CD4-positive, CD25-positive, alpha-beta regulatory T cell (primary cell): ENCODE data around the gene DAGLB. TPM values are rescaled to one million over a fixed set of nuclear protein-coding genes. Genes with fewer than 3 reads are reported as not detected.
A peak's percentile ranks its signal among the peaks of the same experiment; 100 is the strongest.

Experiments used
- ATAC-seq, 2 donors: fragments of 150-1000 bp; cut with Tn5 transposase; one replicate each; pipeline ENCODE4 v1.10.0; 2021; ENCODE audit warnings: low read depth in 2 of 2, moderate number of reproducible peaks in 2 of 2, moderate library complexity in 1 of 2
- DNase-seq, 3 donors: peaks; one replicate each; pipeline versions ENCODE4 v3.0.0 to v3.0.0-alpha.2; 2012 to 2022; ENCODE audit warnings: mixed read lengths in 1 of 3
- H3K27ac ChIP-seq: one replicate; pipeline ENCODE4 v1.7.0; 2013; ENCODE audit warnings: mild to moderate bottlenecking, low read length; ENCODE audit not compliant: insufficient read depth, poor library complexity, severe bottlenecking
- H3K27me3 ChIP-seq: one replicate; pipeline ENCODE4 v1.7.0; 2013; ENCODE audit warnings: low read length; ENCODE audit not compliant: control insufficient read depth, insufficient read depth
- H3K36me3 ChIP-seq: one replicate; pipeline ENCODE4 v1.7.0; 2013; ENCODE audit warnings: mild to moderate bottlenecking, low read length, moderate library complexity; ENCODE audit not compliant: control insufficient read depth, insufficient read depth
- H3K4me1 ChIP-seq: 2 replicates; pipeline ENCODE4 v1.7.0; 2013; ENCODE audit warnings: mild to moderate bottlenecking, low read length; ENCODE audit not compliant: insufficient read depth, control insufficient read depth, poor library complexity, severe bottlenecking
- H3K4me3 ChIP-seq: one replicate; pipeline ENCODE4 v1.7.0; 2013; ENCODE audit warnings: low read depth, mild to moderate bottlenecking, low read length, moderate library complexity
- H3K9me3 ChIP-seq, 2 experiments: 1 replicate in 1 of 2; 2 replicates in 1 of 2; pipeline ENCODE4 v1.7.0; 2013; ENCODE audit warnings: low read length in 2 of 2, mild to moderate bottlenecking in 1 of 2, moderate library complexity in 1 of 2; ENCODE audit not compliant: control insufficient read depth in 2 of 2
- H3K27ac Mint-ChIP-seq, 3 donors: one replicate each; pipeline ENCODE4 v1.8.0; 2020 to 2022; ENCODE audit warnings: mild to moderate bottlenecking in 3 of 3, mixed read lengths in 3 of 3, moderate library complexity in 2 of 3
- H3K27me3 Mint-ChIP-seq: one replicate; pipeline ENCODE4 v1.8.0; 2022; ENCODE audit warnings: mild to moderate bottlenecking, mixed read lengths
- H3K36me3 Mint-ChIP-seq: one replicate; pipeline ENCODE4 v1.8.0; 2020; ENCODE audit warnings: mixed read lengths
- H3K4me1 Mint-ChIP-seq, 4 donors: one replicate each; pipeline ENCODE4 v1.8.0; 2020 to 2022; ENCODE audit warnings: mixed read lengths in 4 of 4, mild to moderate bottlenecking in 1 of 4
- H3K4me3 Mint-ChIP-seq, 4 donors: one replicate each; pipeline ENCODE4 v1.8.0; 2020 to 2022; ENCODE audit warnings: mild to moderate bottlenecking in 4 of 4, mixed read lengths in 4 of 4, moderate library complexity in 3 of 4
- H3K9me3 Mint-ChIP-seq, 7 donors: one replicate each; pipeline ENCODE4 v1.8.0; 2020 to 2022; ENCODE audit warnings: mixed read lengths in 7 of 7, mild to moderate bottlenecking in 3 of 7, moderate library complexity in 2 of 7
- polyA plus RNA-seq, 4 donors: library from polyadenylated mRNA; unstranded; fragments of 300-500 nt; fragmentation: Illumina TruSeq; gene quantifications; one replicate each; pipeline ENCODE4 v1.2.3, GENCODE V29; 2021
- total RNA-seq: library from RNA; stranded (reverse); gene quantifications from one replicate; pipeline ENCODE4 v1.2.3, GENCODE V29; 2022

The DAGLB gene
- total and polyA plus RNA-seq, 5 donors from 2014 or later: 5.9 to 33.2 (median 12.0) TPM

DNA sequence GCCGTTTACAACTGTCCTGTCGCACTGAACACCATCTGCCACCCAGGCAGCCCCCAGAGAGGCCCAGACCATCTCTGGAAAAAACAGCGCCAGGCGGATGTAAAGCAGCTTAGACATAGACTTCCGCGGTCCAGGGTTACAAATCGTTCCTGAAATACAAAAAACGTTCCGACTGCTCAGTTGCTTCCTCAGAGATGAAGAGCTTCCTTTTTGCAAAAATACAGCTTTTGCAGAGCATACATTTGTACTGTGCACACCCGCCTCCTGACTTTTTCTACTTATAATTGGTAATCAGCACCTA is 11.4 kb downstream of the DAGLB start:
- ATAC-seq: peak in 1 of 2 donors; percentile 26
- peak overlapping the region; percentile 60 for H3K4me3 ChIP-seq
- Mint-ChIP-seq H3K4me3 (peak overlapping the region; percentile 14 to 94 (median 80)), H3K36me3 (peaks cover 15% of the 10 kb centered on the region), H3K27me3 (no peaks in the 10 kb centered on the region), H3K4me1 (peaks cover 19 to 48% (median 30%) of the 10 kb centered on the region in 4 donors), H3K27ac (peak overlapping the region; percentile 12 to 86 (median 85)), H3K9me3 (no peaks in the 10 kb centered on the region)
- H3K4me1 ChIP-seq: peaks cover 23% of the 10 kb centered on the region
- peak overlapping the region; percentile 49 for H3K27ac ChIP-seq
- H3K27me3 ChIP-seq: no peaks in the 10 kb centered on the region
- no peaks in the 10 kb centered on the region for H3K9me3 ChIP-seq
- H3K36me3 ChIP-seq: peaks cover 13% of the 10 kb centered on the region
- peak; percentile 11 to 43 (median 11) for DNase-seq

DNA sequence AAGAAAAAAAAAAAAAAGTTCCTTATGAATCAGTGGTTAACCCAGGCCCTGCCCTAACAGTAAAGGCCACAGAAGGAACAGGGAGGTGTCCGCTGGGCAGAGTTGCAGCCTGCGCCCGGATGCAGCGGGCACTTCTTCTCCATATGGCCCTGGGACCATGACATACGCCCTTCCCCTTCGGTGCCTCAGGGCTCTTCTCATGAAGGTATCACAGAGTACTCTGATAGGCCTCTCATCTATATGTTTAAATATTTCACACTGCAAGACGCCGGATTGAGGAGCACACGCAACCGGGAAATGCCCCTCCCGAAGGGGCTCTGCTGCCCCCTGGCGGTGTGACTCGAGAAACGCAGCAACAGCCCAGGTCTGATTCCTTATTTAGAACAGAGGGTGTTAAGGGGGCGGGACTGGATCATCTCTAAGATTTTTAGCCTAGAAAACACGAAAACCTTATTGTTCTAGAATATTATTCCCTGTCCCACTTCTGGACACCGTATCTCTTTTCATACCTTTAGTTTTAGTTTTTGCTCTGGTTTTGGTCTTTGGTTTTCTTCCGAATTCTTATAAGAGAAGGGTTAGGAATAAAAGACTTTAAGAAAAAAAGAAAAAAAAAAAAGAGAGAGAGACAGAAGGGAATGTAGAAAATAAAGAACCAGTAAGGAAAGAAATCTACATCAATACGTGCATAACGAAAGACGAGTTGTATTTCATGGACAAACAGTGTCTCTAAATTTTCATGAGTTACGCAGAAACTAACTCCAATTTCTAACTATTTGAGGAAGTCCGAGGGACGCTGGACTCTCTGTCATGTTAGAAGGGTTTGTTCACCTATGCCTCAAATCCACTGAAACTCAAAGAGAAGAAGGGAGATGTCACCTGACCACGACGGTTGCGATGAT is 12.0 kb downstream of the DAGLB start:
- peaks cover 23% of the 10 kb centered on the region for H3K4me1 ChIP-seq
- peak overlapping the region; percentile 14 to 94 (median 80) for H3K4me3 Mint-ChIP-seq

DNA sequence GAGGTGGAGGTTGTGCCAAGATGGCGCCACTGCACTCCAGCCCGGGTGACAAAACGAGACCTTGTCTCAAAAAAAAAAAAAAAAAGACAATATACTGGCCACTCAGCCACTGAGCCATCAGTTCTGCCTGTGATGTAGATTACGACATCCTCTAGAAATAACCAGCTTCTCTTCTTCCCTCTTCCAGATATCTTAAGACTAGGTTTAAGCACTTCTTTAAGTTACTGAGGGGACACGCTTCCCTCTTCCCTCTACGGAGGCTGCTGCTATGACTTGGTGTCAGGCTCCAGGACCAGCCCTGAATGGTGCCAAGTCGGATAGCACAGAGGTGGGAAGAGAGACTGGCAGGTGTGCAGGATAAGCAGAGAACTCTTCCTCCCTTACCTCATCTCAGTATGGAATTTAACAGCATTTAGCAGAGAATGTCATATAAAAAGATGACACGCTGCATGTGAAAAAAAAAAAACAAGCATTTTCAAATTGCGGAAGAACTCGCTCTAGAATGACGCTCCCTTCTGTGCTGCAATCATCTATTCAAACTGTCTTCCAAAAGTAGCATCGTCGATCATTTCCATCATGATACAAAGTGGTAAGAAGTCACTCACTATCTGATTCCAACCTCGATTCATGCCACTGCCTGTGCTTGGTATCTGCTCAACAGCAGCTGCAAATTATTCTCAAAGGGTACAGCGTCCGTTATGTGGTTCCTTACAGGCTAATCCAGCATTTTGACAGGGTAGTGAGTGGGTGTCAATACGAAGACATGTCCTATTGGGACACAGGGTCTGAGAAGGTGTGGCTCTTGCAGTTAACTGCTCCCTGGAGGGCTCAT is 13.8 kb downstream of the DAGLB start:
- Mint-ChIP-seq H3K27me3 (no peaks in the 10 kb centered on the region), H3K4me3 (no peak overlapping the region), H3K36me3 (peaks cover 17% of the 10 kb centered on the region), H3K9me3 (no peaks in the 10 kb centered on the region), H3K27ac (peak overlapping the region; percentile 43 to 75 (median 46)), H3K4me1 (peaks cover 14 to 36% (median 25%) of the 10 kb centered on the region in 4 donors)
- Histone ChIP-seq H3K36me3 (peaks cover 16% of the 10 kb centered on the region), H3K9me3 (no peaks in the 10 kb centered on the region), H3K4me1 (peaks cover 23% of the 10 kb centered on the region), H3K4me3 (no peak overlapping the region), H3K27me3 (no peaks in the 10 kb centered on the region), H3K27ac (no peak overlapping the region)
- ATAC-seq: no peak
- DNase-seq: no peak

More for the DNA sequence above, 12.0 kb downstream of the DAGLB start:
- Histone ChIP-seq H3K36me3 (peaks cover 13% of the 10 kb centered on the region), H3K9me3 (no peaks in the 10 kb centered on the region), H3K27ac (no peak overlapping the region), H3K27me3 (no peaks in the 10 kb centered on the region), H3K4me3 (peak overlapping the region; percentile 60)
- H3K27me3 Mint-ChIP-seq: no peaks in the 10 kb centered on the region
- no peaks in the 10 kb centered on the region for H3K9me3 Mint-ChIP-seq
- H3K27ac Mint-ChIP-seq: peak overlapping the region; percentile 68 to 86 (median 85)
- peaks cover 19 to 46% (median 30%) of the 10 kb centered on the region in 4 donors for H3K4me1 Mint-ChIP-seq
- DNase-seq: peak; percentile 79 to 90 (median 86)
- H3K36me3 Mint-ChIP-seq: peaks cover 18% of the 10 kb centered on the region
- ATAC-seq: peak; percentile 91 to 92

DNA sequence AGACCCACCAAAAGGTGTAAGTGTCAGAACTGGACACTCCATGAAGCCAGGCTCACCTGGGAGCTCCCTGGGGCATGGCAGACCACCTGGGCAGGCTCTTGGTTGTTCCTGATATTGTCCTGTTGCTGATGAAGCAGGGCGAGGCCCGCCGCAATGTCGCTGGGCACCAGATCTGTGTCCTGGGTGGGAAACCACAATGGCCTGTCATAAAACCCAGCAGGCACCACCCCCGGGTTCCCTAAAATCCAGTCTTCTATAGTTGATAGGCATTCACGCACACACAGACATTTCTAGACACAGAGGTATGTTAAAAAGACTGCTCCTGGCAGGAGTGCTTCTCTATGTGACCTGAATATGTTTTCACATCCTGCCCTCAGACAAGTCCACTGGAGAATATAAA is 15.0 kb downstream of the DAGLB start:
- H3K27ac ChIP-seq: no peak overlapping the region
- H3K27ac Mint-ChIP-seq: no peak overlapping the region
- ATAC-seq: no peak
- H3K36me3 ChIP-seq: peaks cover 26% of the 10 kb centered on the region
- H3K27me3 ChIP-seq: no peaks in the 10 kb centered on the region
- H3K4me1 Mint-ChIP-seq: peaks cover 14 to 26% (median 20%) of the 10 kb centered on the region in 4 donors
- peaks cover 17% of the 10 kb centered on the region for H3K36me3 Mint-ChIP-seq
- peaks cover 15% of the 10 kb centered on the region for H3K4me1 ChIP-seq
- DNase-seq: no peak
- H3K27me3 Mint-ChIP-seq: no peaks in the 10 kb centered on the region
- H3K4me3 Mint-ChIP-seq: no peak overlapping the region
- H3K4me3 ChIP-seq: no peak overlapping the region
- H3K9me3 Mint-ChIP-seq: no peaks in the 10 kb centered on the region
- H3K9me3 ChIP-seq: no peaks in the 10 kb centered on the region

DNA sequence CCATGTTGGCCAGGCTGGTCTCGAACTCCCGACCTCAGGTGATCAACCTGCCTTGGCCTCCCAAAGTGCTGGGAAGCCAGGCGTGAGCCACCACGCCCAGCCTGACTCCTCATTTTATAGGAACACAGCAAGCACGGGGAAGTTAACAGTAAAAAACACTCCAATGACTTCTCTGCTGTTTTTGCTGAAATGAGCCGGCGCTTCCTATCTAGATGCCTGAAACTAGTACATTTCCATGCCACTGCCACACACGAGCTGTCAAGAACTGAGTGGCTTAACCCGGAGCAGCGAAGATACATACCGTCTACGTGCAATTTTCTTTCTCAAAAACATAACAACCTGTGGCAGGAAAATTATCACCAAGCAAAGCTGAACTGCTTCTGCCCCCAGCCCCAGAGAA is 16.8 kb downstream of the DAGLB start:
- Histone ChIP-seq H3K4me1 (peaks cover 7% of the 10 kb centered on the region), H3K9me3 (no peaks in the 10 kb centered on the region), H3K27ac (no peak overlapping the region), H3K27me3 (no peaks in the 10 kb centered on the region), H3K4me3 (no peak overlapping the region), H3K36me3 (peaks cover 30% of the 10 kb centered on the region)
- no peak for ATAC-seq
- no peak for DNase-seq
- peaks cover 6 to 14% (median 9%) of the 10 kb centered on the region in 4 donors for H3K4me1 Mint-ChIP-seq
- no peaks in the 10 kb centered on the region for H3K9me3 Mint-ChIP-seq
- H3K27ac Mint-ChIP-seq: peak overlapping the region in 1 of 3 donors; percentile 62
- no peaks in the 10 kb centered on the region for H3K27me3 Mint-ChIP-seq
- peaks cover 17% of the 10 kb centered on the region for H3K36me3 Mint-ChIP-seq
- H3K4me3 Mint-ChIP-seq: no peak overlapping the region

DNA sequence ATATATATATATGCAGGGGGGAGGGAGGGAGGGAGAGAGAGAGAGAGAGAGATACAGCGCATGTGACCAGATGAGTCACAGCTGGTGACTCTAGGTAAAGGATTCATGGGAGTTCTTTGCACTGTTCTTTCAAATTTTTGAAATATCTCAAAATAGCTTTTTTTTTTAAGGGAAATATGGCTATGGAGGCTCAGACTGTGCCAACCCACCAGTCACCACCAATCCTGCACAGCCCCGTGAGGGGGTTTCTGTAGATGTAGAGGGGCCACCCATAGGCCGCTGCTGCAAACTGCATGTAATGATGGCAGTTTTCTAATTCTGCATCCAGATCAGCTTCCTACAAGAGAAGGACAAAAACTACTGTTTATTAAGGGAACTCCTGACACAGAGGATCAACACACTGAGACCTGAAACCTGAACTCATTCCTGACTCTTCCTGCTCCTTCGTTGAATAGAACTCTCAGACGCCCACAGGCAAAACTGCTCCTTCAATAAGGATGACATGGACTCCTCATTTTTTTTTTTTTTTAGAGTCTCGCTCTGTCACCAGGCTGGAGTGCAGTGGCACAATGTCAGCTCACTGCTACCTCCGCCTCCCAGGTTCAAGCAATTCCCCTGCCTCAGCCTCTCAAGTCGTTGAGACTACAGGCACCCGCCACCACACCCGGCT is 17.3 kb downstream of the DAGLB start:
- no peak overlapping the region for H3K4me3 Mint-ChIP-seq
- peaks cover under 1 to 8% (median 4%) of the 10 kb centered on the region in 4 donors for H3K4me1 Mint-ChIP-seq
- Histone ChIP-seq H3K27me3 (no peaks in the 10 kb centered on the region), H3K36me3 (peaks cover 36% of the 10 kb centered on the region), H3K9me3 (no peaks in the 10 kb centered on the region), H3K27ac (no peak overlapping the region), H3K4me1 (peaks cover 1% of the 10 kb centered on the region), H3K4me3 (no peak overlapping the region)
- H3K27me3 Mint-ChIP-seq: no peaks in the 10 kb centered on the region
- H3K27ac Mint-ChIP-seq: peak overlapping the region in 1 of 3 donors; percentile 43
- H3K36me3 Mint-ChIP-seq: peaks cover 23% of the 10 kb centered on the region
- no peak for ATAC-seq
- H3K9me3 Mint-ChIP-seq: no peaks in the 10 kb centered on the region
- no peak for DNase-seq

DNA sequence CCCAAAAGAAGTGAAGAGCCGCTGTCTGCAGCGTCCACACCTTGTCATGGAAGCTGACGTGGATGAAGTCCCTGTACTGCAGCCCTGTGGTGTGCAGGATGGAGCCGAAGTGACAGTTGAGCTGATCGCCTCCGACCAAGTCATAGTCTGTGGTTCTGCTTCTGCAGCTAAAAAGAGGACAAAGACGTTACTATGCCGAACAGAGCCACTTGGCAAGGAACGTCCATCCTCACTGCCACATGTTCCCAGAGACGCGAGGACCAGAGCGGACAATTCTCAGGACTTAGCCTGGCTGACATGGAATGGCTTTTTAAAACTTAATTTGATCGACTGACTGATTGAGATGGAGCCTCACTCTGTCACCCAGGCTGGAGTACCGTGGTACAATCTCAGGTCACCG is 21.8 kb downstream of the DAGLB start:
- H3K4me1 ChIP-seq: no peaks in the 10 kb centered on the region
- H3K27ac ChIP-seq: no peak overlapping the region
- Mint-ChIP-seq H3K27ac (no peak overlapping the region), H3K36me3 (peaks cover 35% of the 10 kb centered on the region), H3K9me3 (no peaks in the 10 kb centered on the region), H3K27me3 (no peaks in the 10 kb centered on the region), H3K4me1 (peaks cover 0 to 2% (median 0%) of the 10 kb centered on the region in 4 donors), H3K4me3 (no peak overlapping the region)
- H3K4me3 ChIP-seq: no peak overlapping the region
- DNase-seq (no peak), ATAC-seq (no peak)
- peaks cover 37% of the 10 kb centered on the region for H3K36me3 ChIP-seq
- no peaks in the 10 kb centered on the region for H3K27me3 ChIP-seq
- H3K9me3 ChIP-seq: no peaks in the 10 kb centered on the region
